ENCODE data around the gene PNPLA7.
"Not testable (repeated sequence)": the region's sequence is repeated elsewhere in the genome, so short reads cannot be mapped to it uniquely, and the experiment has no call there.

Gene PNPLA7

GRCh38 chr9:137578518-137579258 is 28.5 kb upstream of the PNPLA7 start, which contains the start of gene DPH7:
Gene DPH7 (minus strand): TSS chr9:137578925. CDS start chr9:137578777, 148 bp downstream.
- H3K27me3 ChIP-seq (ENCODE audit: control insufficient read depth in 5 of 5, insufficient read depth in 4 of 5, low read length in 5 of 5): no peaks in the 10 kb centered on the region
- H3K36me3 ChIP-seq (ENCODE audit: control insufficient read depth in 5 of 5, insufficient read depth in 5 of 5, low read length in 5 of 5): peaks cover 0 to 51% (median 50%) of the 10 kb centered on the region in 5 donors
- H3K4me1 ChIP-seq (ENCODE audit: control insufficient read depth in 5 of 5, insufficient read depth in 5 of 5, low read length in 5 of 5): peaks cover 5 to 35% (median 26%) of the 10 kb centered on the region in 5 donors

GRCh38 chr9:137575716-137576411 is 25.7 kb upstream of the PNPLA7 start:
- Histone ChIP-seq H3K27me3 (ENCODE audit: control insufficient read depth in 5 of 5, insufficient read depth in 4 of 5, low read length in 5 of 5) (no peaks in the 10 kb centered on the region), H3K9me3 (ENCODE audit: control insufficient read depth in 5 of 5, low read length in 5 of 5) (no peaks in the 10 kb centered on the region), H3K36me3 (ENCODE audit: control insufficient read depth in 5 of 5, insufficient read depth in 5 of 5, low read length in 5 of 5) (peaks cover 3 to 39% (median 38%) of the 10 kb centered on the region in 5 donors), H3K27ac (ENCODE audit: low read depth, low read length) (no peak overlapping the region), H3K4me3 (ENCODE audit: low read depth in 1 of 5, low read length in 5 of 5) (no peak overlapping the region), H3K4me1 (ENCODE audit: control insufficient read depth in 5 of 5, insufficient read depth in 5 of 5, low read length in 5 of 5) (peaks cover 5 to 35% (median 26%) of the 10 kb centered on the region in 5 donors), H3K9ac (ENCODE audit: low read length in 5 of 5) (peak overlapping the region in 2 of 5 donors; percentile 1 to 26)

More at GRCh38 chr9:137578518-137579258, 28.5 kb upstream of the PNPLA7 start, which contains the start of gene DPH7:
- no peaks in the 10 kb centered on the region for H3K9me3 ChIP-seq (ENCODE audit: control insufficient read depth in 5 of 5, low read length in 5 of 5)
- H3K27ac ChIP-seq (ENCODE audit: low read depth, low read length): peak within 1 kb of the TSS; percentile 57
- peak within 1 kb of the TSS; percentile 68 to 86 (median 84) for H3K9ac ChIP-seq (ENCODE audit: low read length in 5 of 5)
- peak within 1 kb of the TSS; percentile 40 to 92 (median 87) for H3K4me3 ChIP-seq (ENCODE audit: low read depth in 1 of 5, low read length in 5 of 5)

- peaks cover 3 to 43% (median 39%) of the 10 kb centered on the region in 5 donors for H3K36me3 ChIP-seq (ENCODE audit: control insufficient read depth in 5 of 5, insufficient read depth in 5 of 5, low read length in 5 of 5)
- no peaks in the 10 kb centered on the region for H3K27me3 ChIP-seq (ENCODE audit: control insufficient read depth in 5 of 5, insufficient read depth in 4 of 5, low read length in 5 of 5)
- no peak overlapping the region for H3K27ac ChIP-seq (ENCODE audit: low read depth, low read length)
- H3K4me3 ChIP-seq (ENCODE audit: low read depth in 1 of 5, low read length in 5 of 5): no peak overlapping the region
- H3K4me1 ChIP-seq (ENCODE audit: control insufficient read depth in 5 of 5, insufficient read depth in 5 of 5, low read length in 5 of 5): peaks cover 5 to 34% (median 24%) of the 10 kb centered on the region in 5 donors
- peak overlapping the region in 2 of 5 donors; percentile 1 to 26 for H3K9ac ChIP-seq (ENCODE audit: low read length in 5 of 5)
- H3K9me3 ChIP-seq (ENCODE audit: control insufficient read depth in 5 of 5, low read length in 5 of 5): no peaks in the 10 kb centered on the region
These were observed 25.1 kb upstream of the PNPLA7 start for GRCh38 chr9:137575364-137575715.

GRCh38 chr9:137574192-137574591 is 24.0 kb upstream of the PNPLA7 start:
- no peak overlapping the region for H3K4me3 ChIP-seq (ENCODE audit: low read depth in 1 of 5, low read length in 5 of 5)
- H3K36me3 ChIP-seq (ENCODE audit: control insufficient read depth in 5 of 5, insufficient read depth in 5 of 5, low read length in 5 of 5): peaks cover 3 to 45% (median 39%) of the 10 kb centered on the region in 5 donors
- H3K27me3 ChIP-seq (ENCODE audit: control insufficient read depth in 5 of 5, insufficient read depth in 4 of 5, low read length in 5 of 5): no peaks in the 10 kb centered on the region
- H3K27ac ChIP-seq (ENCODE audit: low read depth, low read length): no peak overlapping the region
- H3K4me1 ChIP-seq (ENCODE audit: control insufficient read depth in 5 of 5, insufficient read depth in 5 of 5, low read length in 5 of 5): peaks cover 5 to 27% (median 17%) of the 10 kb centered on the region in 5 donors
- H3K9ac ChIP-seq (ENCODE audit: low read length in 5 of 5): no peak overlapping the region
- no peaks in the 10 kb centered on the region for H3K9me3 ChIP-seq (ENCODE audit: control insufficient read depth in 5 of 5, low read length in 5 of 5)

- H3K27ac ChIP-seq (ENCODE audit: low read depth, low read length): no peak overlapping the region
- H3K9me3 ChIP-seq (ENCODE audit: control insufficient read depth in 5 of 5, low read length in 5 of 5): no peaks in the 10 kb centered on the region
- H3K4me1 ChIP-seq (ENCODE audit: control insufficient read depth in 5 of 5, insufficient read depth in 5 of 5, low read length in 5 of 5): peaks cover 0 to 2% (median 0%) of the 10 kb centered on the region in 5 donors
- no peak overlapping the region for H3K9ac ChIP-seq (ENCODE audit: low read length in 5 of 5)
- no peaks in the 10 kb centered on the region for H3K27me3 ChIP-seq (ENCODE audit: control insufficient read depth in 5 of 5, insufficient read depth in 4 of 5, low read length in 5 of 5)
- H3K36me3 ChIP-seq (ENCODE audit: control insufficient read depth in 5 of 5, insufficient read depth in 5 of 5, low read length in 5 of 5): peaks cover 3 to 40% (median 31%) of the 10 kb centered on the region in 5 donors
- no peak overlapping the region for H3K4me3 ChIP-seq (ENCODE audit: low read depth in 1 of 5, low read length in 5 of 5)
These were observed 20.4 kb upstream of the PNPLA7 start for GRCh38 chr9:137570566-137570965.

GRCh38 chr9:137569609-137570203 is 19.5 kb upstream of the PNPLA7 start:
- Histone ChIP-seq H3K27me3 (ENCODE audit: control insufficient read depth in 5 of 5, insufficient read depth in 4 of 5, low read length in 5 of 5) (no peaks in the 10 kb centered on the region), H3K9ac (ENCODE audit: low read length in 5 of 5) (no peak overlapping the region), H3K4me3 (ENCODE audit: low read depth in 1 of 5, low read length in 5 of 5) (no peak overlapping the region), H3K4me1 (ENCODE audit: control insufficient read depth in 5 of 5, insufficient read depth in 5 of 5, low read length in 5 of 5) (no peaks in the 10 kb centered on the region), H3K9me3 (ENCODE audit: control insufficient read depth in 5 of 5, low read length in 5 of 5) (no peaks in the 10 kb centered on the region), H3K36me3 (ENCODE audit: control insufficient read depth in 5 of 5, insufficient read depth in 5 of 5, low read length in 5 of 5) (peaks cover 3 to 37% (median 26%) of the 10 kb centered on the region in 5 donors), H3K27ac (ENCODE audit: low read depth, low read length) (no peak overlapping the region)

- peaks cover 3 to 40% (median 30%) of the 10 kb centered on the region in 5 donors for H3K36me3 ChIP-seq (ENCODE audit: control insufficient read depth in 5 of 5, insufficient read depth in 5 of 5, low read length in 5 of 5)
- H3K27me3 ChIP-seq (ENCODE audit: control insufficient read depth in 5 of 5, insufficient read depth in 4 of 5, low read length in 5 of 5); H3K9ac ChIP-seq (ENCODE audit: low read length in 5 of 5); H3K9me3 ChIP-seq (ENCODE audit: control insufficient read depth in 5 of 5, low read length in 5 of 5); H3K4me1 ChIP-seq (ENCODE audit: control insufficient read depth in 5 of 5, insufficient read depth in 5 of 5, low read length in 5 of 5); H3K4me3 ChIP-seq (ENCODE audit: low read depth in 1 of 5, low read length in 5 of 5); H3K27ac ChIP-seq (ENCODE audit: low read depth, low read length): not testable (repeated sequence)
These were observed 18.2 kb upstream of the PNPLA7 start for GRCh38 chr9:137568445-137568844.

- H3K9me3 ChIP-seq (ENCODE audit: control insufficient read depth in 5 of 5, low read length in 5 of 5): no peaks in the 10 kb centered on the region
- no peak overlapping the region for H3K9ac ChIP-seq (ENCODE audit: low read length in 5 of 5)
- H3K36me3 ChIP-seq (ENCODE audit: control insufficient read depth in 5 of 5, insufficient read depth in 5 of 5, low read length in 5 of 5): peaks cover 0 to 43% (median 27%) of the 10 kb centered on the region in 5 donors
- no peaks in the 10 kb centered on the region for H3K27me3 ChIP-seq (ENCODE audit: control insufficient read depth in 5 of 5, insufficient read depth in 4 of 5, low read length in 5 of 5)
- no peak overlapping the region for H3K27ac ChIP-seq (ENCODE audit: low read depth, low read length)
- H3K4me3 ChIP-seq (ENCODE audit: low read depth in 1 of 5, low read length in 5 of 5): no peak overlapping the region
- no peaks in the 10 kb centered on the region for H3K4me1 ChIP-seq (ENCODE audit: control insufficient read depth in 5 of 5, insufficient read depth in 5 of 5, low read length in 5 of 5)
These were observed 14.7 kb upstream of the PNPLA7 start for GRCh38 chr9:137564817-137565411.

GRCh38 chr9:137564134-137564533 is 13.9 kb upstream of the PNPLA7 start:
- Histone ChIP-seq H3K4me1 (ENCODE audit: control insufficient read depth in 5 of 5, insufficient read depth in 5 of 5, low read length in 5 of 5) (no peaks in the 10 kb centered on the region), H3K27ac (ENCODE audit: low read depth, low read length) (no peak overlapping the region), H3K27me3 (ENCODE audit: control insufficient read depth in 5 of 5, insufficient read depth in 4 of 5, low read length in 5 of 5) (no peaks in the 10 kb centered on the region), H3K9ac (ENCODE audit: low read length in 5 of 5) (no peak overlapping the region), H3K36me3 (ENCODE audit: control insufficient read depth in 5 of 5, insufficient read depth in 5 of 5, low read length in 5 of 5) (peaks cover 0 to 45% (median 28%) of the 10 kb centered on the region in 5 donors), H3K9me3 (ENCODE audit: control insufficient read depth in 5 of 5, low read length in 5 of 5) (no peaks in the 10 kb centered on the region), H3K4me3 (ENCODE audit: low read depth in 1 of 5, low read length in 5 of 5) (no peak overlapping the region)
